Nephron (organoid): ENCODE data around the gene MGARP.
"Not testable (repeated sequence)": the region's sequence is repeated elsewhere in the genome, so short reads cannot be mapped to it uniquely, and the experiment has no call there.

ENCODE experiments used
- H3K27ac Mint-ChIP-seq, 3 experiments: 2 replicates each; pipeline ENCODE4 v1.8.0; 2020; ENCODE audit warnings: mixed read lengths in 3 of 3, mild to moderate bottlenecking in 2 of 3, moderate library complexity in 1 of 3
- H3K27me3 Mint-ChIP-seq: 2 replicates; pipeline ENCODE4 v1.8.0; 2021; ENCODE audit warnings: low read depth, mild to moderate bottlenecking, moderate library complexity, mixed read lengths
- H3K36me3 Mint-ChIP-seq: 2 replicates; pipeline ENCODE4 v1.8.0; 2020; ENCODE audit warnings: low read depth, mixed read lengths
- H3K4me1 Mint-ChIP-seq: 2 replicates; pipeline ENCODE4 v1.8.0; 2020; ENCODE audit warnings: mixed read lengths
- H3K4me3 Mint-ChIP-seq, 3 experiments: 2 replicates each; pipeline ENCODE4 v1.8.0; 2020; ENCODE audit warnings: mild to moderate bottlenecking in 3 of 3, mixed read lengths in 3 of 3, moderate library complexity in 2 of 3
- H3K9me3 Mint-ChIP-seq: 2 replicates; pipeline ENCODE4 v1.8.0; 2020; ENCODE audit warnings: mixed read lengths
- CTCF ChIP-seq, 3 experiments: fragments of 200-600 bp; sonication (generic); IDR thresholded peaks; one replicate each; pipeline ENCODE4 v1.5.0; 2021; ENCODE audit warnings: antibody characterized with exemption in 3 of 3; ENCODE audit not compliant: unreplicated experiment in 3 of 3

Gene MGARP

GRCh38 chr4:139279760-139280620 lies at the start of gene MGARP:
Gene MGARP, minus strand, starts transcription at chr4:139280225. Its CDS starts 67 bp downstream, at chr4:139280158.
- Mint-ChIP-seq H3K9me3 (no peaks in the 10 kb centered on the region), H3K27ac (no peak within 1 kb of the TSS), H3K36me3 (peaks cover 5% of the 10 kb centered on the region), H3K4me3 (peak within 1 kb of the TSS; percentile 72 to 80 (median 77)), H3K27me3 (peaks cover 58% of the 10 kb centered on the region), H3K4me1 (peaks cover 12% of the 10 kb centered on the region)
- no peak for TF ChIP-seq CTCF (IDR thresholded peaks at IDR 0.05; ENCODE audit: unreplicated experiment in 3 of 3)

- Mint-ChIP-seq H3K4me3 (no peak overlapping the region), H3K36me3 (peaks cover 46% of the 10 kb centered on the region), H3K4me1 (peaks cover 5% of the 10 kb centered on the region), H3K9me3 (peaks cover 5% of the 10 kb centered on the region), H3K27ac (no peak overlapping the region), H3K27me3 (no peaks in the 10 kb centered on the region)
- no peak for TF ChIP-seq CTCF (IDR thresholded peaks at IDR 0.05; ENCODE audit: unreplicated experiment in 3 of 3)
Measured at GRCh38 chr4:139329665-139330200, 49.7 kb upstream of the MGARP start.

GRCh38 chr4:139324620-139325019 lies 44.6 kb upstream of the MGARP start:
- Mint-ChIP-seq H3K4me3 (no peak overlapping the region), H3K36me3 (peaks cover 53% of the 10 kb centered on the region), H3K27ac (peak overlapping the region; percentile 42 to 80 (median 76)), H3K9me3 (peaks cover 6% of the 10 kb centered on the region), H3K27me3 (no peaks in the 10 kb centered on the region), H3K4me1 (peaks cover 20% of the 10 kb centered on the region)
- TF ChIP-seq CTCF (IDR thresholded peaks at IDR 0.05; ENCODE audit: unreplicated experiment in 3 of 3), result no peak

- not testable (repeated sequence) for H3K4me3 Mint-ChIP-seq, H3K27me3 Mint-ChIP-seq, H3K9me3 Mint-ChIP-seq
- peaks cover 20% of the 10 kb centered on the region for H3K4me1 Mint-ChIP-seq
- peaks cover 39% of the 10 kb centered on the region for H3K36me3 Mint-ChIP-seq
- peak overlapping the region in 1 of 3 experiments; percentile 17 for H3K27ac Mint-ChIP-seq
Measured at GRCh38 chr4:139322541-139322940, 42.5 kb upstream of the MGARP start.

- not testable (repeated sequence) for H3K9me3 Mint-ChIP-seq, H3K4me3 Mint-ChIP-seq, H3K27me3 Mint-ChIP-seq
- Mint-ChIP-seq H3K36me3 (peaks cover 39% of the 10 kb centered on the region), H3K27ac (peak overlapping the region in 1 of 3 experiments; percentile 17), H3K4me1 (peaks cover 20% of the 10 kb centered on the region)
Measured at GRCh38 chr4:139322070-139322469, 42.0 kb upstream of the MGARP start.

GRCh38 chr4:139319571-139319970 lies 39.5 kb upstream of the MGARP start:
- H3K27ac Mint-ChIP-seq, result no peak overlapping the region
- H3K4me1 Mint-ChIP-seq, result peaks cover 14% of the 10 kb centered on the region
- peaks cover 12% of the 10 kb centered on the region for H3K9me3 Mint-ChIP-seq
- no peaks in the 10 kb centered on the region for H3K27me3 Mint-ChIP-seq
- H3K36me3 Mint-ChIP-seq, result peaks cover 52% of the 10 kb centered on the region
- no peak for TF ChIP-seq CTCF (IDR thresholded peaks at IDR 0.05; ENCODE audit: unreplicated experiment in 3 of 3)
- no peak overlapping the region for H3K4me3 Mint-ChIP-seq

GRCh38 chr4:139317635-139318034 lies 37.6 kb upstream of the MGARP start:
- no peak for TF ChIP-seq CTCF (IDR thresholded peaks at IDR 0.05; ENCODE audit: unreplicated experiment in 3 of 3)
- H3K27me3 Mint-ChIP-seq, result no peaks in the 10 kb centered on the region
- H3K27ac Mint-ChIP-seq, result no peak overlapping the region

More at GRCh38 chr4:139317635-139318034, 37.6 kb upstream of the MGARP start:
- no peak overlapping the region for H3K4me3 Mint-ChIP-seq
- H3K36me3 Mint-ChIP-seq, result peaks cover 62% of the 10 kb centered on the region
- no peaks in the 10 kb centered on the region for H3K4me1 Mint-ChIP-seq
- peaks cover 12% of the 10 kb centered on the region for H3K9me3 Mint-ChIP-seq
